ENCODE results near the gene ADGRA1. TPM values are rescaled to one million over a fixed set of nuclear protein-coding genes. Genes with fewer than 3 reads are reported as not detected.

The ADGRA1 gene
- polyA plus RNA-seq, 3 donors, result 0.07 to 0.17 TPM; not detected in 1

- whole genome bisulfite sequencing, 3 donors, result 75 to 76% (median 76%) methylated on average over 22 of the region's 22 CpGs
- H3K27ac ChIP-seq (ENCODE audit: low read depth, low read length), result no peak overlapping the region
These were observed 74.6 kb downstream of the ADGRA1 start for GRCh38 chr10:133162178-133162909.

GRCh38 chr10:133162910-133163856 is 75.5 kb downstream of the ADGRA1 start:
- WGBS, 3 donors, result 63 to 75% (median 69%) methylated on average over 21 of the region's 21 CpGs
- no peak overlapping the region for H3K27ac ChIP-seq (ENCODE audit: low read depth, low read length)

- H3K27ac ChIP-seq (ENCODE audit: low read depth, low read length), result no peak overlapping the region
- 58 to 81% (median 74%) methylated on average over 31 of the region's 31 CpGs for WGBS, 3 donors
These were observed 76.4 kb downstream of the ADGRA1 start for GRCh38 chr10:133163889-133164815.

- no peak overlapping the region for H3K27ac ChIP-seq (ENCODE audit: low read depth, low read length)
- 55 to 85% (median 78%) methylated on average over 24 to 26 of the region's 26 CpGs for WGBS, 3 donors
These were observed 77.3 kb downstream of the ADGRA1 start for GRCh38 chr10:133164816-133165555.

- no peak overlapping the region for H3K27ac ChIP-seq (ENCODE audit: low read depth, low read length)
- WGBS, 3 donors, result 73 to 91% (median 85%) methylated on average over 35 to 40 of the region's 40 CpGs
These were observed 78.1 kb downstream of the ADGRA1 start for GRCh38 chr10:133165556-133166503.

- WGBS, 3 donors, result 84 to 90% (median 88%) methylated on average over 11 of the region's 11 CpGs
- H3K27ac ChIP-seq (ENCODE audit: low read depth, low read length), result no peak overlapping the region
These were observed 78.7 kb downstream of the ADGRA1 start for GRCh38 chr10:133166504-133166827.

GRCh38 chr10:133166828-133167692 is 79.3 kb downstream of the ADGRA1 start:
- 62 to 83% (median 76%) methylated on average over 66 of the region's 66 CpGs for WGBS, 3 donors
- no peak overlapping the region for H3K27ac ChIP-seq (ENCODE audit: low read depth, low read length)

GRCh38 chr10:133167693-133168616 is 80.2 kb downstream of the ADGRA1 start:
- 83 to 91% (median 84%) methylated on average over 37 of the region's 37 CpGs for WGBS, 3 donors
- H3K27ac ChIP-seq (ENCODE audit: low read depth, low read length), result no peak overlapping the region

- H3K27ac ChIP-seq (ENCODE audit: low read depth, low read length), result no peak overlapping the region
- 78 to 83% (median 80%) methylated on average over 14 of the region's 14 CpGs for WGBS, 3 donors
These were observed 80.9 kb downstream of the ADGRA1 start for GRCh38 chr10:133168617-133169031.

- H3K27ac ChIP-seq (ENCODE audit: low read depth, low read length), result no peak overlapping the region
- 90 to 95% (median 93%) methylated on average over 30 of the region's 30 CpGs for WGBS, 3 donors
These were observed 81.6 kb downstream of the ADGRA1 start for GRCh38 chr10:133169173-133169947.

GRCh38 chr10:133170092-133170491 is 82.4 kb downstream of the ADGRA1 start:
- H3K27ac ChIP-seq (ENCODE audit: low read depth, low read length), result no peak overlapping the region
- WGBS, 3 donors, result 73 to 76% (median 75%) methylated on average over 17 of the region's 17 CpGs

GRCh38 chr10:133173860-133174640 is 86.3 kb downstream of the ADGRA1 start:
- WGBS, 3 donors, result 76 to 81% (median 78%) methylated on average over 15 of the region's 15 CpGs
- no peak overlapping the region for H3K27ac ChIP-seq (ENCODE audit: low read depth, low read length)

- H3K27ac ChIP-seq (ENCODE audit: low read depth, low read length), result no peak overlapping the region
- WGBS, 3 donors, result 64 to 86% (median 85%) methylated on average over 3 of the region's 3 CpGs
These were observed 87.1 kb downstream of the ADGRA1 start for GRCh38 chr10:133174689-133175263.
